Measurements from ENCODE around the gene ASIC4. TPM values are rescaled to one million over a fixed set of nuclear protein-coding genes. Genes with fewer than 3 reads are reported as not detected.

Gene ASIC4
- total and polyA plus RNA-seq, 2 of the 8 experiments (the other 6 are each of a cell fraction or from before 2014, with no cell fraction given) = 0.12 to 0.22 TPM

DNA sequence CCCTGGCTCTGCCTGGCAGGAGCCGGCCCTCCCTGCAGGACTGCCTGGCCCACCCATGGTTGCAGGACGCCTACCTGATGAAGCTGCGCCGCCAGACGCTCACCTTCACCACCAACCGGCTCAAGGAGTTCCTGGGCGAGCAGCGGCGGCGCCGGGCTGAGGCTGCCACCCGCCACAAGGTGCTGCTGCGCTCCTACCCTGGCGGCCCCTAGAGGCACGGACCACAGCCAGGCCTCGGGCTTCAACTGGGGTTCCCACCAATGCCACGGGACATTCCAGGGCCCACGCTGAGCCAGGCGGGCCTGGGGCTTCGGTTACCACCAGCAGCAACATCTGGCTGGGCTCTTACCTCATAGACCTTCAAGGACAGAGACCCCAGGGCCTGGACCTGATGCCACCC lies 21.7 kb upstream of the ASIC4 start (continued):
- TF ChIP-seq, protein P1, sequence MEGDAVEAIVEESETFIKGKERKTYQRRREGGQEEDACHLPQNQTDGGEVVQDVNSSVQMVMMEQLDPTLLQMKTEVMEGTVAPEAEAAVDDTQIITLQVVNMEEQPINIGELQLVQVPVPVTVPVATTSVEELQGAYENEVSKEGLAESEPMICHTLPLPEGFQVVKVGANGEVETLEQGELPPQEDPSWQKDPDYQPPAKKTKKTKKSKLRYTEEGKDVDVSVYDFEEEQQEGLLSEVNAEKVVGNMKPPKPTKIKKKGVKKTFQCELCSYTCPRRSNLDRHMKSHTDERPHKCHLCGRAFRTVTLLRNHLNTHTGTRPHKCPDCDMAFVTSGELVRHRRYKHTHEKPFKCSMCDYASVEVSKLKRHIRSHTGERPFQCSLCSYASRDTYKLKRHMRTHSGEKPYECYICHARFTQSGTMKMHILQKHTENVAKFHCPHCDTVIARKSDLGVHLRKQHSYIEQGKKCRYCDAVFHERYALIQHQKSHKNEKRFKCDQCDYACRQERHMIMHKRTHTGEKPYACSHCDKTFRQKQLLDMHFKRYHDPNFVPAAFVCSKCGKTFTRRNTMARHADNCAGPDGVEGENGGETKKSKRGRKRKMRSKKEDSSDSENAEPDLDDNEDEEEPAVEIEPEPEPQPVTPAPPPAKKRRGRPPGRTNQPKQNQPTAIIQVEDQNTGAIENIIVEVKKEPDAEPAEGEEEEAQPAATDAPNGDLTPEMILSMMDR (IDR thresholded peaks at IDR 0.05; ENCODE audit: control extremely low read depth in 1 of 3, insufficient read depth in 1 of 3, low read depth in 1 of 3, low read length in 3 of 3) = peak in 2 of 3 experiments; percentile 80 to 97; a peak in 3 of 4 replicates
- TF ChIP-seq SP4 (IDR thresholded peaks at IDR 0.05; ENCODE audit: low read length) = no peak
- TF ChIP-seq, protein P2, sequence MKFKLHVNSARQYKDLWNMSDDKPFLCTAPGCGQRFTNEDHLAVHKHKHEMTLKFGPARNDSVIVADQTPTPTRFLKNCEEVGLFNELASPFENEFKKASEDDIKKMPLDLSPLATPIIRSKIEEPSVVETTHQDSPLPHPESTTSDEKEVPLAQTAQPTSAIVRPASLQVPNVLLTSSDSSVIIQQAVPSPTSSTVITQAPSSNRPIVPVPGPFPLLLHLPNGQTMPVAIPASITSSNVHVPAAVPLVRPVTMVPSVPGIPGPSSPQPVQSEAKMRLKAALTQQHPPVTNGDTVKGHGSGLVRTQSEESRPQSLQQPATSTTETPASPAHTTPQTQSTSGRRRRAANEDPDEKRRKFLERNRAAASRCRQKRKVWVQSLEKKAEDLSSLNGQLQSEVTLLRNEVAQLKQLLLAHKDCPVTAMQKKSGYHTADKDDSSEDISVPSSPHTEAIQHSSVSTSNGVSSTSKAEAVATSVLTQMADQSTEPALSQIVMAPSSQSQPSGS (IDR thresholded peaks at IDR 0.05; ENCODE audit: low read length) = no peak
- no peak for TF ChIP-seq POLR2A (IDR thresholded peaks at IDR 0.05; ENCODE audit: control extremely low read depth in 1 of 2, low read depth in 2 of 2, low read length in 2 of 2)
- TF ChIP-seq FOSL1 (IDR thresholded peaks at IDR 0.05; ENCODE audit: insufficient read depth, low read depth, low read length) = no peak
